Muscle of back (tissue), 11 donors: ENCODE results near the gene CDH23. TPM values are rescaled to one million over a fixed set of nuclear protein-coding genes. Genes with fewer than 3 reads are reported as not detected.

Experiments
- DNase-seq, 3 donors: peaks; one replicate each; pipeline versions ENCODE4 v3.0.0 to v3.0.0-alpha.2; 2013
- polyA plus RNA-seq, 10 donors: library from polyadenylated mRNA; unstranded; fragments of 120-200 nt; gene quantifications; one replicate each; pipeline ENCODE4 v1.2.1, GENCODE V29; 2013; ENCODE audit not compliant: insufficient read length in 10 of 10

CDH23 gene
- polyA plus RNA-seq, 10 donors: 3.1 to 5.7 (median 4.1) TPM

DNA sequence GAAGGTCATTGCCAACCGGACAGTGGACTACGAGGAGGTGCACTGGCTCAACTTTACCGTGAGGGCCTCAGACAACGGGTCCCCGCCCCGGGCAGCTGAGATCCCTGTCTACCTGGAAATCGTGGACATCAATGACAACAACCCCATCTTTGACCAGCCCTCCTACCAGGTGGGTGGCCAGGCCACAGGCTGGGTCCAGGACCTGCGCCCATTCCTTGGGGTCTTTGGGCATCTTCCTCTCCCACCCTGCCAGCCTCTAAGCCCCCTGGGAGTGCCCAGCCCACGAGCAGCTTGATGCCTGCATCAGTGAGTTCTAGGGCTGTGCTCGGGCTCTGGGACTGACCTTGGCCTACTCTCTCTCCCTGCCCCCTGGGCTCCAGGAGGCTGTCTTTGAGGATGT is 402.4 kb downstream of the CDH23 start:
- DNase-seq: no peak

DNA sequence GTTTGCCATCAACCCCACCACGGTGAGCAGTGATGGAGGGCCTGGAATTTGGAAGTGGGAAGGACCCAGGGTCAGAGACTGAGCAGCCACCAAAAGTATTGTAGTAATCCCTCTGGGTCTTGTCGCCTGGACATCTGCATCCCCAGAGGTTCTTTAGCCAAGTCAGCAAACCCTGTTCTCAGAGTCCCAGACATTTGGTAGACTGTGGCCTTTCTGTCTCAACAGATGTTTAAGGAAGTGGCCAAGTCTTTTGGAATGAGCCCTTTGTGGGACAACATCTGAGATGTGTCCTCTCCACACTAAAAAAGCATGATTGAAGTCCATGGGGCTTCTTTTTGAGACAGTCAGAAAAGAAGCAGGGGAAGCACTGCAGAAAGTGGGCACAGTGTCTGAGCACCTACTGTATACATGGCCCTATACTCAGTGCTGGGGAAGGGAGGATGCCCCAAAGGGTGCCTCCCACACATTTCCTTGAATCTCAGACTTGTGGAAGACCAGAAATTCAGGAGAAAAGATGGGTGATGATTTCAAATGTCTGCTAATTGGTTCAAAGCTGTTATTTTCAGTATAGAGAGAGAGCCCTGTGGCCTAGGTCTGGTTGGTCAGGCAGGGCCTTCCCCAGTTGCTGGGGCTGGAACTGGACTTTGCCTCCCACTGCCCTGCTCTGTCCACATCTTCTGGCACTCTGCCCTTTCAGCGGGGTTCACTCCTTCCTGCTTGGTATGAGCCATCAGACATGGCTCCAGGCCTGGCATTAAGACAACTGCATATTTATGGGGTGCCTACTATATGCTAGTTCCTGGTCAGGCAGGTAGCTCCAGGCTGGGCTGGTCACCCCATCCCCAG is 403.1 kb downstream of the CDH23 start:
- no peak for DNase-seq

DNA sequence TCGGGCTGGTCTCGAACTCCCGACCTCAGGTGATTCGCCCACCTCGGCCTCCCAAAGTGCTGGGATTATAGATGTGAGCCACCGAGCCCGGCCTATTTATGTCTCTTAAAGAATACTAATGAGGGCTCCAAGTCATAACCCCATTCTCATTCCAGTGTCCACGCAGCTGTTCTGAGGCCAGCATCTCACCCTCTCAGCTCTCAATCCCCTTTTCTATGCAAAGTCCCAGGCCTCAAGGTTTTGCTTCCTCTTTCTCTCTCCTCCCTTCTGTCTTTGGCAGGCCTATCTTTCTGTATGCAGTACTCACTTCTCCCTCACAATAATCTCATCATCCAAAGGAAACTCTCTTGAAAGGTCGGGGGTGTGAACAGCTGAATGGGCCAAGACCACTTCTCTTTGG is 404.6 kb downstream of the CDH23 start:
- no peak for DNase-seq

- DNase-seq: no peak
Measured at GRCh38 chr10:71802235-71802634, 405.5 kb downstream of the CDH23 start.

DNA sequence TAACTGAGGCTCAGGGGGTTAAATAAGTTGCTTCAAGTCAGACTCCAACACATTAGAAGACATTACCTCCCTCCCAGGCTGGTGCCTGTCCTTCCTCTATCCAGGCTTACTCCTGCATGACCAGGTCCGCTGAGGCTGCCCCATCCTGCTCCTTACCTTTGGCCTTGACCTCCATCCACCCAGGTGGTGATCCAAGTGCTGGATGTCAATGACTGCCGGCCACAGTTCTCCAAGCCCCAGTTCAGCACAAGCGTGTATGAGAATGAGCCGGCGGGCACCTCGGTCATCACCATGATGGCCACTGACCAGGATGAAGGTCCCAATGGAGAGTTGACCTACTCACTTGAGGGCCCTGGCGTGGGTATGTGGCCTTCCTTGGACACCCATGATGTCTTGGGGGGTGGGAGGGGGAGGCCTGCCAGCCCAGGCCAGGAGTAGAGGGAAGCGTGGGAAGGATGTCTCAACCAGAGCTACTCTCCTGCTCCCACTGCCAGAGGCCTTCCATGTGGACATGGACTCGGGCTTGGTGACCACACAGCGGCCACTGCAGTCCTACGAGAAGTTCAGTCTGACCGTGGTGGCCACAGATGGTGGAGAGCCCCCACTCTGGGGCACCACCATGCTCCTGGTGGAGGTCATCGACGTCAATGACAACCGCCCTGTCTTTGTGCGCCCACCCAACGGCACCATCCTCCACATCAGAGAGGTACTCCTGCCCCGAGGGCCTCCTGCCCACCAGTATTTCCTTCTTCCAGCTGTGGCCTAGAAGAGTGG is 406.2 kb downstream of the CDH23 start:
- no peak for DNase-seq

GRCh38 chr10:71804077-71804476 is 407.4 kb downstream of the CDH23 start:
- peak in 1 of 3 donors; percentile 41 for DNase-seq

GRCh38 chr10:71805776-71806703 is 409.3 kb downstream of the CDH23 start:
- no peak for DNase-seq

DNA sequence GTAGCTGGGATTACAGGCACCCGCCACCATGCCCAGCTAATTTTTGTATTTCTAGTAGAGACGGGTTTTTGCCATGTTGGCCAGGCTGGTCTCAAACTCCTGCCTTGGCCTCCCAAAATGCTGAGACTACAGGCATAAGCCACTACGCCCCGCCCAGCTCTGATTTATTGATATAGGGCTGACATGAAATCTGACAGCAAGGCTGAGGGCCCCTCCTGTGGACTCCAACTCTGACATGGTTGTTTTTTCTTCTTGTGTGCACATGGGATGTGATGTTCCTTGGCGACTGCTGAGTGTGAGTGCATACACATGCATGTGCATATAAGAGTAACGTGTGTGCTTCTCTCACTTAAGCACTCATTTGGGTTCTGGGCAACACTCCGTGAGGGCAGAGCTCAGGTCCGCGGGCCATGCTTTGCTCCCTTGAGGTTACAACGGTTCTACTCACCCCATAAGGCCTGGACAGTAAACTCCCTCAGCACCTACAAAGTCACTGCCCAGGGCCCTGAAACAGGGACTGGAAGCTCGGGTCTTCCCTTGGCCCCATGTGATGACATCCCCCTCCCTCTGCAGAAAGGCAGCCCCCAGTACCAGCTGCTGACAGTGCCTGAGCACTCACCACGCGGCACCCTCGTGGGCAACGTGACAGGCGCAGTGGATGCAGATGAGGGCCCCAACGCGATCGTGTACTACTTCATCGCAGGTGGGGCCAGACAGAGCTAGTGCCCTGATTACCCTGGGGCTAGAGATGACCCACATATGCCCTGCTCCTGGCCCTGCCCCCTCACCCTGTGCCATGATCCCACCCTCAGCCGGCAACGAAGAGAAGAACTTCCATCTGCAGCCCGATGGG is 410.2 kb downstream of the CDH23 start:
- DNase-seq: no peak

DNA sequence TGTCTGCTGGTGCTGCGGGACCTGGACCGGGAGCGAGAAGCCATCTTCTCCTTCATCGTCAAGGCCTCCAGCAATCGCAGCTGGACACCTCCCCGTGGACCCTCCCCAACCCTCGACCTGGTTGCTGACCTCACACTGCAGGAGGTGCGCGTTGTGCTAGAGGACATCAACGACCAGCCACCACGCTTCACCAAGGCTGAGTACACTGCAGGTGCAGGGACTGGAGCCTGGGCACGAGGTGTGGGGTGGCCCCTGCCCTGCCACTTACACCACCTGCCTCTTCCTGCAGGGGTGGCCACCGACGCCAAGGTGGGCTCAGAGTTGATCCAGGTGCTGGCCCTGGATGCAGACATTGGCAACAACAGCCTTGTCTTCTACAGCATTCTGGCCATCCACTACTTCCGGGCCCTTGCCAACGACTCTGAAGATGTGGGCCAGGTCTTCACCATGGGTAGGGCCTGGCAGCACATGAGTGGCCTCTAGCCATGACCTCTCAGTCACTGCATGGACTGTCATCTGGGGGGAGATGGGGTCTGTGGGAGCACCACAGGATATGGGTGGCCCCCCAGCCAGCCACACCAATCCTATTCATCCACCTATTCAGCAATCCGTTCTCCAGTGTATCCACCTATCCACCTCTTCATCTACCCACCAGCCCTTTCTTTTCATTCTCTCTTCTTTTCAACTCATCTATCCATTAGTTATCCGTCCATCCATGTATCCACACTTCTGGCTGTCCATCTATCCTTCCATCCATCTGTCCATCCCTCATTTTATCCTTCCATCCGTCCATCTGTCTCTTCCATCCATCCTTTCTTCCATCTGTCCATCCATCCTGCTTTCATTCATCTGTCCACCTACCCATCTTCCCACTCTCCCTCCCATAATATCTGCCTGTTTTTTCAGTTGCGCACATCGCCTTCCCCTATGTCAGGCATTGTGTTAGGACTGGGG is 411.1 kb downstream of the CDH23 start:
- DNase-seq: no peak

DNA sequence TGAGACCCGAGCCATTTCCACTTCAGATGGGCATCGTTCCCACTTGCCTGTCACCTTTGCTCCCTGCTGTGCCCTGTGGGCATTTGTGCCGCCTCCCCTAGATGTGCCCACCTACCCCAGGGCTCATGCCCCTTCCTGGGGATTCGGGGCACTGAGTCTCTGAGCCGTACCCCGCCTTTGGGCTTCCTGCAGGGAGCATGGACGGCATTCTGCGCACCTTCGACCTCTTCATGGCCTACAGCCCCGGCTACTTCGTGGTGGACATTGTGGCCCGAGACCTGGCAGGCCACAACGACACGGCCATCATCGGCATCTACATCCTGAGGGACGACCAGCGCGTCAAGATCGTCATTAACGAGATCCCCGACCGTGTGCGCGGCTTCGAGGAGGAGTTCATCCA is 412.9 kb downstream of the CDH23 start:
- DNase-seq: no peak

DNA sequence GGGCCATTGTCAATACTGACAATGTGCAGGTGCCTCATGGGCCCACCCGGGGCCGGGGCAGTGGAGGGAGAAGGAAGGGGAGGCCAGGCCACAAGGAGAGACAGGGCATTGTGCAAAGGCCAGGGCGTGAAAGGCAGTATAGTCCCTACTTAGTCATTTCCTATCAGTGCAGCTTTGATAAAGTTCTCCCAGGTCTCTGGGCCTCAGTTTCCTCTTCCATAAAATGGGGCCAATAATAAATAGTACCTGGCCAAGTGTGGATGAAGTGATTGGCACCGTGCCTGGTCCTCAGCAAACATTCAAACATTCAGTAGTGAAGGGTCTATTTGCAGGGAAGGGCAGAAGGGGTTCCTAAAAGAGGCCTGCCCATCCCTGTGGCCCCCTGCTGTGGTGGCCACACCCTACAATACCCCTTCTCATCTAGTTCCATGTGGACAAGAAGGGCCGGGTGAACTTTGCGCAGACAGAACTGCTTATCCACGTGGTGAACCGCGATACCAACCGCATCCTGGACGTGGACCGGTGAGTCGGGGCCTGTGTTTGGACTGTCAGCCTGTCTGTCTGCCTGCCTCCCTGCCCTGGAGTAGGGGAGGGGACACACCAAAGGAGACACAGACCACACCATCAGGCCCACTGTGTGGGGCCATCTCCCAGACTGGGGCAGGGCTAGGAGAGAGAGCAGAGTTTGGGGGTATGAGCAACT is 413.5 kb downstream of the CDH23 start:
- DNase-seq: no peak

- DNase-seq: no peak
Measured at GRCh38 chr10:71811351-71811750, 414.6 kb downstream of the CDH23 start.

DNA sequence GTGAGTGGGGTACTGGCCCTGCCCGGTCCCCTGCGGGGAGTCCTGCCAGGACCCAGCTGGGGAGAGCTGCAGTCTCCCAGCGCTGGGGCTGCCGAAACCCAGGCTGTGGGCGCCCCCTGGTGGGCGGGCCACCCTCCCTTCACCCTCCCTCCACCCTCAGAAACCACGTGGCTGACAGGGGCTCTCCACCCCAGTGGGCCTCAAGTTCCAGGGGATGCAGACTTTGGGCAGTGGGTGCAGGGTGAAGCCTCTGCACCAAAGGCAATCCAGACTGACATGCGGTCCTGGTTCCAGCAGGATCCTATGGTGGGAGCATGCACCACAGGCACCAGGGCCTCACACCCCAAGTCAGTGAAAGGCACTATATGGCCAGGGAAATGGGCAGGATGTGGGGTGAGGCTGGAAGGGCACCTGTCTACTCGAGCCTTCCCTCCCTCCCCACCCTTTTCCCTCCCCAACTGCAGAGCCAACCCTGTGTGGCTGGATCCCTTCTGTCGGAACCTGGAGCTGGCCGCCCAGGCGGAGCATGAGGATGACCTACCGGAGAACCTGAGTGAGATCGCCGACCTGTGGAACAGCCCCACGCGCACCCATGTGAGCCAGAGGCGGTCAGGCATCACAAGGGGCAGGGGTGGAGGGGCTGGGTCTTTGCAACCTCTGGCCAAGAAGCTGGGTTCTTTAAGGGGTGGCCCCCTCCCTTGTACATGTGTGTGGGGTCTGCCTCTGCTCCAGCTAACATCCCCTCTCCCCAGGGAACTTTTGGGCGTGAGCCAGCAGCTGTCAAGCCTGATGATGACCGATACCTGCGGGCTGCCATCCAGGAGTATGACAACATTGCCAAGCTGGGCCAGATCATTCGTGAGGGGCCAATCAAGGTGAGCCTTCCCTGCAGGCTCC is 415.5 kb downstream of the CDH23 start:
- peak in 2 of 3 donors; percentile 50 to 76 for DNase-seq

DNA sequence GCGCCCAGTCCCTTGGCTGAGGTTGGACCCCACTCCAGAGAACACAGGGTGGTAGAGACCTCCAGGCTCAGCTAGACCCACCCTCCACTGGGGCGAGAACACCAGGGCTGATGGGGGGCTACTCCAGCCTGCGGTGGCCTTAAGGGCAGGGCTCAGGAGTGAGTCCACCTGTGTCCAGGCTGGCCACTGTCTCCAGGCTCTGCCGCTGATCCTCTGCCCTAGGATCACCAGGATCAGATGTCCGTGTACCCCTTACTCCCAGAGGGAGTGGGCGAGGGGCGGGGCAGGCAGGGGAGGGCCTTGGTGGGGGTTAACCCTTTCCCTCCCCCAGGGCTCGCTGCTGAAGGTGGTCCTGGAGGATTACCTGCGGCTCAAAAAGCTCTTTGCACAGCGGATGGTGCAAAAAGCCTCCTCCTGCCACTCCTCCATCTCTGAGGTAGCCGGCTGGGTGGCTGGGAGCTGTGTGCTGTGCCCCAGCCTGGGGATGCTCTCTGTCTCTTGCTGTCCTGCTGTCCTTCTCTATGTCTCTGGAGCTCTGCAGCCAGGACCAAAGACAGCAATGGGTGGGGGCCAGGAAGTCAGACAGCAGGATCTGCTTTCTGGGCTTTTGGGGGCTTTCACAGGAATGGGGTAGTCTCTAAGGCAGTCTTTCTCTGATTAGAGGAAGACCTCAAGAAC is 416.3 kb downstream of the CDH23 start:
- DNase-seq: no peak

DNA sequence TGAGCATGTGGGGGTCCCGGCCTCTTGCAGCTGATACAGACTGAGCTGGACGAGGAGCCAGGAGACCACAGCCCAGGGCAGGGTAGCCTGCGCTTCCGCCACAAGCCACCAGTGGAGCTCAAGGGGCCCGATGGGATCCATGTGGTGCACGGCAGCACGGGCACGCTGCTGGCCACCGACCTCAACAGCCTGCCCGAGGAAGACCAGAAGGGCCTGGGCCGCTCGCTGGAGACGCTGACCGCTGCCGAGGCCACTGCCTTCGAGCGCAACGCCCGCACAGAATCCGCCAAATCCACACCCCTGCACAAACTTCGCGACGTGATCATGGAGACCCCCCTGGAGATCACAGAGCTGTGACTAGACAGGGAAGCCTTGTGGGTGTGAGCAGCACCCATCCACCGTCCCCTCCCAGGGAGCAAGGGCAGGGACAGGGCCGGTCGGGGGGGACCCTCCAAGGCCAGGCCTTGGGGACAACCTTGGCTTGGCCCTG is 418.2 kb downstream of the CDH23 start:
- DNase-seq: no peak

- no peak for DNase-seq
Measured at GRCh38 chr10:71815515-71816130, 418.9 kb downstream of the CDH23 start.

DNA sequence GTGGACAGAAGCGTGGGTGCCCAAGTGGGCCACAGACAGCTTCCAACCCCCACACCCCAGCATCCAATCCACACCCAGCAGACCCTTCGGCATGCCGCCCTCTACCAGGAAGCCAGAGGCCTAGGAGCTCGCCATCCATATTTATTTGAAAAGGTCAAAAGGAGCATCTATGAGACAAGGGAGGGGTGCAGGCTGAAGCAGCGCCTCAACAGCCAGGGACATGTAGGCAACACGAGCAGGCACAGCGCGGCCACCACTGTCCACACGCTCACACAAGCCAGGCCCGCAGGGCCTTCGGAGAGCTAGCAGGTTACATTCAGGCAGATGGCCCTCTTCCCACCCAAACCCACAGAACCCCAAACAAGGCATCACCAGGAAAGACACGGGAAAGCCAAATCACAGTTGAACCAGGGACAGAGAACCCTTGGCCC is 419.7 kb downstream of the CDH23 start:
- DNase-seq: no peak
